Panc1 (cell line): ENCODE measurements around the gene CRTC1. TPM values are rescaled to one million over a fixed set of nuclear protein-coding genes. Genes with fewer than 3 reads are reported as not detected.

Experiments used
- ATAC-seq: fragments of 200-7000 bp; cut with Tn5 transposase; 2 replicates; pipeline ENCODE4 v1.9.1; 2020; ENCODE audit warnings: mild to moderate bottlenecking, moderate library complexity
- BruUV-seq: library from RNA; stranded (reverse); fragments of 400-500 nt; replicated peaks from 2 replicates; lab custom pipeline; 2021; lab: Mats Ljungman, UMichigan
- CTCF ChIA-PET: fragments of 300-600 bp; sonication (Branson Sonifier 250); formaldehyde crosslinking; loops from one replicate; lab custom pipeline; 2022; ENCODE audit warnings: antibody characterized with exemption; lab: Charles Lee
- POLR2A ChIA-PET: fragments of 300-600 bp; sonication (Branson Sonifier 250); formaldehyde crosslinking; loops from one replicate; lab custom pipeline; 2022; ENCODE audit warnings: antibody characterized with exemption; lab: Charles Lee
- DNase-seq: peaks from one replicate; pipeline ENCODE4 v3.0.0-alpha.2; 2010; ENCODE audit warnings: low read depth, low spot score
- H3K27ac ChIP-seq: 2 replicates; pipeline ENCODE4 v1.5.1; 2011; ENCODE audit warnings: mild to moderate bottlenecking, low read length, inconsistent platforms
- H3K27me3 ChIP-seq: fragments of 200-500 bp; sonication (Bioruptor generic); 2 replicates; pipeline ENCODE4 v1.6.0; 2014; ENCODE audit warnings: low read length, inconsistent platforms; ENCODE audit not compliant: control insufficient read depth, insufficient read depth
- H3K36me3 ChIP-seq: fragments of 200-500 bp; sonication (Bioruptor generic); 2 replicates; pipeline ENCODE4 v1.5.1; 2014; ENCODE audit warnings: inconsistent platforms, mild to moderate bottlenecking, low read length, moderate library complexity; ENCODE audit not compliant: control insufficient read depth, insufficient read depth
- H3K4me1 ChIP-seq: 2 replicates; pipeline ENCODE4 v1.5.1; 2011; ENCODE audit warnings: inconsistent platforms, mild to moderate bottlenecking, low read length, moderate library complexity; ENCODE audit not compliant: control insufficient read depth, insufficient read depth
- H3K4me3 ChIP-seq, 2 experiments: 2 replicates each; pipeline ENCODE4 v1.5.1; 2011 to 2012; ENCODE audit warnings: low read depth in 2 of 2, low read length in 2 of 2, mild to moderate bottlenecking in 2 of 2, inconsistent platforms in 1 of 2, moderate library complexity in 1 of 2
- H3K9me3 ChIP-seq: fragments of 200-500 bp; sonication (Bioruptor generic); 2 replicates; pipeline ENCODE4 v1.5.1; 2014; ENCODE audit warnings: low read depth, mild to moderate bottlenecking, inconsistent platforms, low read length, moderate library complexity; ENCODE audit not compliant: control insufficient read depth, insufficient read depth
- POLR2AphosphoS5 ChIP-seq: IDR thresholded peaks from 2 replicates; pipeline ENCODE4 v1.6.1; 2012; ENCODE audit warnings: mild to moderate bottlenecking, low read depth, low read length, moderate library complexity
- SIN3A ChIP-seq: IDR thresholded peaks from 2 replicates; pipeline ENCODE4 v1.6.1; 2012; ENCODE audit warnings: low read depth, mild to moderate bottlenecking, low read length, moderate library complexity, borderline replicate concordance; ENCODE audit not compliant: insufficient read depth
- TCF7L2 ChIP-seq: IDR thresholded peaks from 2 replicates; pipeline ENCODE4 v1.6.1; 2011; ENCODE audit warnings: mild to moderate bottlenecking, low read depth, low read length, inconsistent platforms
- in situ Hi-C: cut with HindIII; loops from 2 replicates; pipeline ENCODE4 v1.10.0; 2016; ENCODE audit warnings: low sequenced_read_pairs, low pct_unique_long_range_greater_than_20kb
- intact Hi-C: fragments of 100-400 bp; cut with micrococcal nuclease; formaldehyde crosslinking; loops from one replicate; pipeline ENCODE4 v1.10.0; 2022; ENCODE audit not compliant: unreplicated experiment
- total RNA-seq: library from RNA; stranded (reverse); gene quantifications from one replicate; pipeline ENCODE4 v1.2.1, GENCODE V29; 2021; ENCODE audit not compliant: unreplicated experiment
- TF ChIP-seq, protein P1 (sequence below), 2 experiments: IDR thresholded peaks; 2 replicates each; pipeline ENCODE4 v1.6.1; 2011 to 2012; ENCODE audit warnings: low read depth in 2 of 2, control low read depth in 1 of 2, low read length in 1 of 2, mild to moderate bottlenecking in 1 of 2, moderate library complexity in 1 of 2; ENCODE audit not compliant: insufficient read depth in 1 of 2
- TF ChIP-seq, protein P2 (sequence below): fragments of 450-650 bp; IDR thresholded peaks from 2 replicates; pipeline ENCODE4 v1.5.1; 2017; ENCODE audit warnings: mild to moderate bottlenecking

The CRTC1 gene
- total RNA-seq, 1 experiment from 2014 or later = 18.2 TPM

DNA sequence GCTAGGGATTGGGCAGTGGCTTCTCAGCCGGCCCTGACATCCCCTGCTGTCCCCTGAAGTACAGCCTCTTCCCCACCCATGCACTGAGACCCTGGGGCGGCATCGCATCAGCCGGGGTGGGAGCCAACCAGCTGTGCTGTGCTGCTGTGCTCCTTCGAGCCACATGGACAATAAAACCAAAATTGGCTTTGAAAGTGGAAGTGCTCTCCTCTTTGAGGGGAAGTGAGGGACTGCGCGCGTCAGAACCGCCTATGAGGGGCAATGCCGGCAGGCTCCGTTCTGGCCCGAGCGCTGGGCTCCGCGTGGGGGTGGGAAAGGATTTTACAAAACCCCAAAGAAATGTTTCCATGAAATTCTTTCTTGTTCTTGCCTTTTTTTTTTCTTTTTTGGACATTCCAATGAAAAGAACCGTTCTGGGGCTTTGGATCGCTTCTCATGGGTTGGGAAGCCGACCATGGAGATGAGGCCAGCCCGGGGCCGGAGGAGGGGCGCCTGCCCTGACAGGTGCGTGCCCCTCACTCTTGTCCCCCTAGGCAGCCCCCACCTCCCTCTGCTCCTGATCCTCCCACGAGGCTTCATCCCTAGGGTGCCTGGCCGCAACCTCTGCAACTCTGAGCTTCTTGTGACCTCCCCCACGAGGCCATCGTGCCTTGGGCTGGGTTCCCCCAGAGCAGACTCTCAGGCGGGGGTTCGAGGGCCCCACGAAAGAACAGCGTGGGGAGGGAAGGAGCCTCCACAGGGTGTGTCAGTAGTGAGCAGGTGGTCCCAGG lies 24.0 kb upstream of the CRTC1 start:
- no peak for ATAC-seq
- ChIA-PET POLR2A (no interaction called here), CTCF (no interaction called here)
- Histone ChIP-seq H3K4me3 (no peak overlapping the region), H3K9me3 (no peaks in the 10 kb centered on the region), H3K27ac (no peak overlapping the region), H3K4me1 (peaks cover 7% of the 10 kb centered on the region; the same call in 1 of the 2 replicates), H3K27me3 (no peaks in the 10 kb centered on the region), H3K36me3 (no peaks in the 10 kb centered on the region)
- no peak for TF ChIP-seq POLR2AphosphoS5
- no peak for TF ChIP-seq SIN3A
- TF ChIP-seq, protein P1, sequence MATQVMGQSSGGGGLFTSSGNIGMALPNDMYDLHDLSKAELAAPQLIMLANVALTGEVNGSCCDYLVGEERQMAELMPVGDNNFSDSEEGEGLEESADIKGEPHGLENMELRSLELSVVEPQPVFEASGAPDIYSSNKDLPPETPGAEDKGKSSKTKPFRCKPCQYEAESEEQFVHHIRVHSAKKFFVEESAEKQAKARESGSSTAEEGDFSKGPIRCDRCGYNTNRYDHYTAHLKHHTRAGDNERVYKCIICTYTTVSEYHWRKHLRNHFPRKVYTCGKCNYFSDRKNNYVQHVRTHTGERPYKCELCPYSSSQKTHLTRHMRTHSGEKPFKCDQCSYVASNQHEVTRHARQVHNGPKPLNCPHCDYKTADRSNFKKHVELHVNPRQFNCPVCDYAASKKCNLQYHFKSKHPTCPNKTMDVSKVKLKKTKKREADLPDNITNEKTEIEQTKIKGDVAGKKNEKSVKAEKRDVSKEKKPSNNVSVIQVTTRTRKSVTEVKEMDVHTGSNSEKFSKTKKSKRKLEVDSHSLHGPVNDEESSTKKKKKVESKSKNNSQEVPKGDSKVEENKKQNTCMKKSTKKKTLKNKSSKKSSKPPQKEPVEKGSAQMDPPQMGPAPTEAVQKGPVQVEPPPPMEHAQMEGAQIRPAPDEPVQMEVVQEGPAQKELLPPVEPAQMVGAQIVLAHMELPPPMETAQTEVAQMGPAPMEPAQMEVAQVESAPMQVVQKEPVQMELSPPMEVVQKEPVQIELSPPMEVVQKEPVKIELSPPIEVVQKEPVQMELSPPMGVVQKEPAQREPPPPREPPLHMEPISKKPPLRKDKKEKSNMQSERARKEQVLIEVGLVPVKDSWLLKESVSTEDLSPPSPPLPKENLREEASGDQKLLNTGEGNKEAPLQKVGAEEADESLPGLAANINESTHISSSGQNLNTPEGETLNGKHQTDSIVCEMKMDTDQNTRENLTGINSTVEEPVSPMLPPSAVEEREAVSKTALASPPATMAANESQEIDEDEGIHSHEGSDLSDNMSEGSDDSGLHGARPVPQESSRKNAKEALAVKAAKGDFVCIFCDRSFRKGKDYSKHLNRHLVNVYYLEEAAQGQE (IDR thresholded peaks at IDR 0.05; ENCODE audit: insufficient read depth in 1 of 2, low read depth in 2 of 2, low read length in 1 of 2) = no peak
- TF ChIP-seq, protein P2, sequence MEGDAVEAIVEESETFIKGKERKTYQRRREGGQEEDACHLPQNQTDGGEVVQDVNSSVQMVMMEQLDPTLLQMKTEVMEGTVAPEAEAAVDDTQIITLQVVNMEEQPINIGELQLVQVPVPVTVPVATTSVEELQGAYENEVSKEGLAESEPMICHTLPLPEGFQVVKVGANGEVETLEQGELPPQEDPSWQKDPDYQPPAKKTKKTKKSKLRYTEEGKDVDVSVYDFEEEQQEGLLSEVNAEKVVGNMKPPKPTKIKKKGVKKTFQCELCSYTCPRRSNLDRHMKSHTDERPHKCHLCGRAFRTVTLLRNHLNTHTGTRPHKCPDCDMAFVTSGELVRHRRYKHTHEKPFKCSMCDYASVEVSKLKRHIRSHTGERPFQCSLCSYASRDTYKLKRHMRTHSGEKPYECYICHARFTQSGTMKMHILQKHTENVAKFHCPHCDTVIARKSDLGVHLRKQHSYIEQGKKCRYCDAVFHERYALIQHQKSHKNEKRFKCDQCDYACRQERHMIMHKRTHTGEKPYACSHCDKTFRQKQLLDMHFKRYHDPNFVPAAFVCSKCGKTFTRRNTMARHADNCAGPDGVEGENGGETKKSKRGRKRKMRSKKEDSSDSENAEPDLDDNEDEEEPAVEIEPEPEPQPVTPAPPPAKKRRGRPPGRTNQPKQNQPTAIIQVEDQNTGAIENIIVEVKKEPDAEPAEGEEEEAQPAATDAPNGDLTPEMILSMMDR = no peak
- TF ChIP-seq TCF7L2 = no peak
- in situ Hi-C loops (no loop called here), intact Hi-C loops (no loop called here)
- no peak for DNase-seq
- BruUV-seq = no TSS peak

DNA sequence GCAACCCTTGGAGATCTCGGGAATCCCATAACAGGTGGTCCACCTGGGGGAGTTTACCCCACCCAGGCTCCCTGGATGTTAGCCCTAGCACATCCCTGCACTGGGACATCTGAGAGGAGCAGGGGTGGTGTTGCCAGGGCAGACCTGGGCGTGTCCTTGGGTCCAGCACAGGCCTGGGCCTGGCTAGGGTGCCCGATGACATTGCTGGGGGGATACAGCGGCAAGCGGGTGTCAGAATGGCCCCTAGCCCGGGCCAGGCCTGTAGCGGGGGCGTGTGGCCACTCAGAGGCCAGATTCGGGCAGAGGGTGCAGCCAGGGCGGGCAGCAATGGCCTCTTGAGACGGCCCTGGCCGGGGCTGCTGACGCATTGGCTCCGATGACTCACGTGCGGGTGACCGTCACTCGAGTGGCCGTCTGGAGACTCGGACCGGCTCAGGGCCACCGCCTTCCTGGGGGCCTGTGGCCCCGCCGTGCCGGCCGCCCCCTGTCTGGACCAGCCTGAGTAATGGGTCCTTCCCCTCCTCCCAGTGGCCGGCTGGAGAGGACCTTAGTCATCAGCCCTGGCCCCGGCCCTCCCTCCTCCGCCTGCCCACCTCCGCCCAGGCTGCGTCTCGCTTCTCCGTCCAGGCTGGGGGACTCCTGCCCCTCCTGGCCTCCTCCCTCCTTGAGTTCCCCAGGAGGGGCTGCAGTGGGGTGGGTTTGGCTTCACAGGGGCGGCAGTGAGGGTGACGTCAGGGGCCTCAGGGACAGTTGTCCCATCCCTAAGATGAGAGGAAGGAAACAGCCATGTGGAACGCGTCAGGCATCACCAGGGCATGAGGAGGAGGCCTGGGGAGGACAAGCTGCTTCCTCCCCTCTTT lies 23.2 kb upstream of the CRTC1 start:
- CTCF ChIA-PET = no interaction called here
- ATAC-seq = peak; percentile 76
- POLR2A ChIA-PET = no interaction called here
- Histone ChIP-seq H3K4me3 (no peak overlapping the region), H3K36me3 (no peaks in the 10 kb centered on the region), H3K4me1 (peaks cover 7% of the 10 kb centered on the region; the same call in 1 of the 2 replicates), H3K9me3 (no peaks in the 10 kb centered on the region), H3K27me3 (no peaks in the 10 kb centered on the region), H3K27ac (peak overlapping the region; percentile 39; the same call in 1 of the 2 replicates)
- no TSS peak for BruUV-seq
- DNase-seq = no peak
- intact Hi-C loops = no loop called here
- in situ Hi-C loops = no loop called here
- TF ChIP-seq, protein P1 (IDR thresholded peaks at IDR 0.05; ENCODE audit: insufficient read depth in 1 of 2, low read depth in 2 of 2, low read length in 1 of 2) = no peak
- no peak for TF ChIP-seq SIN3A
- TF ChIP-seq POLR2AphosphoS5 = no peak
- TF ChIP-seq, protein P2 = no peak
- no peak for TF ChIP-seq TCF7L2
